Measurements from ENCODE around the gene TEX36. TPM values are rescaled to one million over a fixed set of nuclear protein-coding genes. Genes with fewer than 3 reads are reported as not detected.
"Not testable (repeated sequence)": the region's sequence is repeated elsewhere in the genome, so short reads cannot be mapped to it uniquely, and the experiment has no call there.

The TEX36 gene
- total and polyA plus RNA-seq, 4 experiments from 2014 or later = not detected

GRCh38 chr10:125714728-125715127 is 31.8 kb upstream of the TEX36 start:
- H3K27me3 Mint-ChIP-seq; DNase-seq; H3K4me1 ChIP-seq (ENCODE audit: insufficient read depth, low read length); H3K27me3 ChIP-seq (ENCODE audit: insufficient read depth, low read length); H3K4me3 ChIP-seq (ENCODE audit: low read length in 2 of 2); intact Hi-C loops (cut with micrococcal nuclease); CTCF ChIA-PET (ENCODE audit: partially characterized antibody); H3K36me3 ChIP-seq (ENCODE audit: insufficient read depth, low read length); H3K9me3 ChIP-seq (ENCODE audit: control insufficient read depth in 1 of 2, low read length in 2 of 2); H3K27ac ChIP-seq (ENCODE audit: low read depth, low read length); POLR2A ChIA-PET (ENCODE audit: partially characterized antibody); H3K4me3 Mint-ChIP-seq; H3K27ac Mint-ChIP-seq: not testable (repeated sequence)
- peaks cover 6 to 44% (median 39%) of the 10 kb centered on the region in 8 donors for H3K9me3 Mint-ChIP-seq
- peaks cover 11 to 14% of the 10 kb centered on the region in 2 donors for H3K36me3 Mint-ChIP-seq
- H3K4me1 Mint-ChIP-seq = peaks cover 3 to 12% (median 9%) of the 10 kb centered on the region in 4 donors

GRCh38 chr10:125711110-125711750 is 28.3 kb upstream of the TEX36 start:
- Mint-ChIP-seq H3K9me3 (peaks cover 6 to 49% (median 44%) of the 10 kb centered on the region in 8 donors), H3K27me3 (peaks cover 4 to 5% of the 10 kb centered on the region in 2 donors), H3K36me3 (peaks cover 7 to 14% of the 10 kb centered on the region in 2 donors), H3K27ac (no peak overlapping the region), H3K4me3 (no peak overlapping the region), H3K4me1 (no peaks in the 10 kb centered on the region)
- H3K27me3 ChIP-seq (ENCODE audit: insufficient read depth, low read length) = no peaks in the 10 kb centered on the region
- no peak overlapping the region for H3K4me3 ChIP-seq (ENCODE audit: low read length in 2 of 2)
- peaks cover 0 to 10% of the 10 kb centered on the region in 2 donors for H3K9me3 ChIP-seq (ENCODE audit: control insufficient read depth in 1 of 2, low read length in 2 of 2)
- intact Hi-C loops (cut with micrococcal nuclease) = no loop called here
- CTCF ChIA-PET (ENCODE audit: partially characterized antibody) = no interaction called here
- POLR2A ChIA-PET (ENCODE audit: partially characterized antibody) = no interaction called here
- H3K27ac ChIP-seq (ENCODE audit: low read depth, low read length) = no peak overlapping the region
- no peaks in the 10 kb centered on the region for H3K4me1 ChIP-seq (ENCODE audit: insufficient read depth, low read length)
- no peak for DNase-seq
- H3K36me3 ChIP-seq (ENCODE audit: insufficient read depth, low read length) = no peaks in the 10 kb centered on the region

GRCh38 chr10:125709553-125710474 is 26.9 kb upstream of the TEX36 start:
- H3K4me1 ChIP-seq (ENCODE audit: insufficient read depth, low read length) = no peaks in the 10 kb centered on the region
- H3K9me3 ChIP-seq (ENCODE audit: control insufficient read depth in 1 of 2, low read length in 2 of 2) = peaks cover 0 to 10% of the 10 kb centered on the region in 2 donors
- H3K9me3 Mint-ChIP-seq = peaks cover 6 to 45% (median 40%) of the 10 kb centered on the region in 8 donors
- no peaks in the 10 kb centered on the region for H3K27me3 ChIP-seq (ENCODE audit: insufficient read depth, low read length)
- DNase-seq = no peak
- no peak overlapping the region for H3K4me3 Mint-ChIP-seq
- ChIA-PET CTCF (ENCODE audit: partially characterized antibody) (no interaction called here), POLR2A (ENCODE audit: partially characterized antibody) (no interaction called here)
- intact Hi-C loops (cut with micrococcal nuclease) = no loop called here
- peaks cover 7 to 14% of the 10 kb centered on the region in 2 donors for H3K36me3 Mint-ChIP-seq
- no peaks in the 10 kb centered on the region for H3K36me3 ChIP-seq (ENCODE audit: insufficient read depth, low read length)
- no peaks in the 10 kb centered on the region for H3K4me1 Mint-ChIP-seq
- no peak overlapping the region for H3K27ac ChIP-seq (ENCODE audit: low read depth, low read length)
- no peak overlapping the region for H3K4me3 ChIP-seq (ENCODE audit: low read length in 2 of 2)
- peaks cover 5 to 8% of the 10 kb centered on the region in 2 donors for H3K27me3 Mint-ChIP-seq
- no peak overlapping the region for H3K27ac Mint-ChIP-seq

GRCh38 chr10:125708971-125709503 is 26.1 kb upstream of the TEX36 start:
- ChIA-PET POLR2A (ENCODE audit: partially characterized antibody) (no interaction called here), CTCF (ENCODE audit: partially characterized antibody) (no interaction called here)
- H3K4me3 ChIP-seq (ENCODE audit: low read length in 2 of 2) = no peak overlapping the region
- intact Hi-C loops (cut with micrococcal nuclease) = no loop called here
- Mint-ChIP-seq H3K4me1 (no peaks in the 10 kb centered on the region), H3K9me3 (peaks cover 4 to 42% (median 38%) of the 10 kb centered on the region in 8 donors), H3K27ac (no peak overlapping the region), H3K4me3 (no peak overlapping the region), H3K36me3 (peaks cover 5 to 14% of the 10 kb centered on the region in 2 donors), H3K27me3 (peaks cover 5 to 6% of the 10 kb centered on the region in 2 donors)
- H3K27me3 ChIP-seq (ENCODE audit: insufficient read depth, low read length) = no peaks in the 10 kb centered on the region
- no peak for DNase-seq
- H3K4me1 ChIP-seq (ENCODE audit: insufficient read depth, low read length) = no peaks in the 10 kb centered on the region
- H3K36me3 ChIP-seq (ENCODE audit: insufficient read depth, low read length) = no peaks in the 10 kb centered on the region
- peaks cover 0 to 10% of the 10 kb centered on the region in 2 donors for H3K9me3 ChIP-seq (ENCODE audit: control insufficient read depth in 1 of 2, low read length in 2 of 2)
- H3K27ac ChIP-seq (ENCODE audit: low read depth, low read length) = no peak overlapping the region

- Mint-ChIP-seq H3K27ac (no peak overlapping the region), H3K4me3 (no peak overlapping the region), H3K36me3 (peaks cover 2 to 11% of the 10 kb centered on the region in 2 donors), H3K9me3 (peaks cover 4 to 32% (median 29%) of the 10 kb centered on the region in 8 donors), H3K27me3 (peaks cover 5 to 6% of the 10 kb centered on the region in 2 donors), H3K4me1 (no peaks in the 10 kb centered on the region)
- peaks cover 0 to 4% of the 10 kb centered on the region in 2 donors for H3K9me3 ChIP-seq (ENCODE audit: control insufficient read depth in 1 of 2, low read length in 2 of 2)
- H3K4me1 ChIP-seq (ENCODE audit: insufficient read depth, low read length) = no peaks in the 10 kb centered on the region
- intact Hi-C loops (cut with micrococcal nuclease) = no loop called here
- no peak for DNase-seq
- POLR2A ChIA-PET (ENCODE audit: partially characterized antibody) = no interaction called here
- no peak overlapping the region for H3K4me3 ChIP-seq (ENCODE audit: low read length in 2 of 2)
- no peaks in the 10 kb centered on the region for H3K36me3 ChIP-seq (ENCODE audit: insufficient read depth, low read length)
- H3K27ac ChIP-seq (ENCODE audit: low read depth, low read length) = no peak overlapping the region
- CTCF ChIA-PET (ENCODE audit: partially characterized antibody) = no interaction called here
- H3K27me3 ChIP-seq (ENCODE audit: insufficient read depth, low read length) = no peaks in the 10 kb centered on the region
These were observed 24.8 kb upstream of the TEX36 start for GRCh38 chr10:125707541-125708468.

GRCh38 chr10:125700355-125700911 is 17.5 kb upstream of the TEX36 start:
- no peaks in the 10 kb centered on the region for H3K4me1 ChIP-seq (ENCODE audit: insufficient read depth, low read length)
- Mint-ChIP-seq H3K9me3 (peaks cover 0 to 6% (median 3%) of the 10 kb centered on the region in 8 donors), H3K4me3 (no peak overlapping the region), H3K4me1 (no peaks in the 10 kb centered on the region), H3K27me3 (peaks cover 2 to 5% of the 10 kb centered on the region in 2 donors), H3K36me3 (peaks cover 0 to 5% of the 10 kb centered on the region in 2 donors), H3K27ac (no peak overlapping the region)
- no peak for DNase-seq
- no peaks in the 10 kb centered on the region for H3K9me3 ChIP-seq (ENCODE audit: control insufficient read depth in 1 of 2, low read length in 2 of 2)
- no peaks in the 10 kb centered on the region for H3K36me3 ChIP-seq (ENCODE audit: insufficient read depth, low read length)
- POLR2A ChIA-PET (ENCODE audit: partially characterized antibody) = no interaction called here
- no peak overlapping the region for H3K27ac ChIP-seq (ENCODE audit: low read depth, low read length)
- CTCF ChIA-PET (ENCODE audit: partially characterized antibody) = no interaction called here
- intact Hi-C loops (cut with micrococcal nuclease) = no loop called here
- no peaks in the 10 kb centered on the region for H3K27me3 ChIP-seq (ENCODE audit: insufficient read depth, low read length)
- H3K4me3 ChIP-seq (ENCODE audit: low read length in 2 of 2) = no peak overlapping the region

All from CD4-positive, alpha-beta memory T cell (primary cell).